GM19025 (cell line): ENCODE results near the gene CSTPP1.
"Not testable (repeated sequence)": the region's sequence is repeated elsewhere in the genome, so short reads cannot be mapped to it uniquely, and the experiment has no call there.

Experiments used
- ATAC-seq: cut with Tn5 transposase; IDR thresholded peaks from one replicate; pipeline ENCODE4 v1.9.1; 2021; ENCODE audit warnings: mild to moderate bottlenecking, low read depth, moderate library complexity; ENCODE audit not compliant: unreplicated experiment

Gene CSTPP1

DNA sequence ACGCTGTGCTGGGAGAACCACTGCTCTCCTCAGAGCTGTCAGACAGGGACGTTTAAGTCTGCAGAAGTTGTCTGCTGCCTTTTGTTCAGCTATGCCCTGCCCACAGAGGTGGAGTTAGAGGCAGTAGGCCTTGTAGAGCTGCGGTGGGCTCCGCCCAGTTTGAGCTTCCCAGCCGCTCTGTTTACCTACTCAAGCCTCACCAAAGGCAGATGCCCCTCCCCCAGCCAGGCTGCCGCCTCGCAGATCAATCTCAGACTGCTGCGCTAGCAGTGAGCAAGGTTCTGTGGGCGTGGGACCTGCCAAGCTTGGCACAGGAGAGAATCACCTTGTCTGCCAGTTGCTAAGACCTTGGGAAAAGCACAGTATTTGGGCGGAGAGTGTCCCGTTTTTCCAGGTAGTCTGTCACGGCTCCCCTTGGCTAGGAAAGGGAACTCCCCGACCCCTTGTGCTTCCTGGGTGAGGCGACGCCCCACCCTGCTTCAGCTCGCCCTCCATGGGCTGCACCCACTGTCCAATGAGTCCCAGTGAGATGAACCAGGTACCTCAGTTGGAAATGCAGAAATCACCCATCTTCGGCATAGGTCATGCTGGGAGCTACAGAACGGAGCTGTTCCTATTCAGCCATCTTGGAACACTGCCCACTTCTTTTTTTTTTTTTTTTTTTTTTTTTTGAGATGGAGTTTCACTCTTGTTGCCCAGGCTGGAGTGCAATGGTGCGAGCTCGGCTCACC is 182.6 kb downstream of the CSTPP1 start:
- ATAC-seq, result not testable (repeated sequence)

GRCh38 chr11:47121056-47121455 is 184.5 kb downstream of the CSTPP1 start:
- no peak for ATAC-seq

GRCh38 chr11:47121731-47122130 is 185.2 kb downstream of the CSTPP1 start:
- no peak for ATAC-seq

DNA sequence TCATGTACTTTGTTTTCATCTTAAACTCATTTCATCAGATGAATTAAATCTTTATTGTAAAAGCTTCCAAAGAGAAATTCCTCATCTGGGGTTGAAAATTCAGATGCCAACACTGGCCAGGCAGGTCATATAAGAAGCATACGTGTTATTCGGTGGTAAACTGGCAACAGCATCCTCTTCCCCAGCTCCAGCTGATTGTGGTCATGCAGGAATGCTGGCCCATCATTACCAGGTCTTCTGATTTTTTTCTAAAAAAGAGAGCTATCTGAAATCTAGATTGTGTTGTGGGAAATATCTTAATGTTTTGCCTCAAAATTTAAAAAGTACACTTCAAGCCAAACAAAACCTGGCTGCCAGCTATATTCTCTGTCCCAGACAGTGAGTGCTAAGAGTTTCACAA is 186.5 kb downstream of the CSTPP1 start:
- no peak for ATAC-seq

DNA sequence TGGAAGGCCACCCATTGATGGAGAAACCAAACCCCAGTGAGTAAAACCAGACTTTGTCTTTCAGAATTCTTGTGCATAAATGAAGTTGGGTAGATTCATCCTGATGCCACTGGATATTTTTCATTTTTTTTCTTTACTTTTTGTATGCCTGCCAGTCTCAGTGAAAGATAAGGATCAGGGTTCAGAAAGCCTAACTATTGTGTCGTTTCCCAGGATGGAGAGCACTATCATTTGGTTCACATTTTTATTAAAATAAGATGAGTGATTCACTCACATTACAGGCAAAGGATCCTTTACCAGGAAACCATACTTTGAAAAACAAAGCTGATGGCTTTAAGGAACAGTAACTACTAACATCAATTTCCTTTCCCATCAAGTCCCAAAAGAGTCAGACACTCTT is 188.1 kb downstream of the CSTPP1 start:
- no peak for ATAC-seq

- ATAC-seq, result no peak
Observed at GRCh38 chr11:47125083-47125482, 188.5 kb downstream of the CSTPP1 start.

- no peak for ATAC-seq
Observed at GRCh38 chr11:47127213-47127612, 190.7 kb downstream of the CSTPP1 start.

- ATAC-seq, result no peak
Observed at GRCh38 chr11:47130543-47130942, 194.0 kb downstream of the CSTPP1 start.

GRCh38 chr11:47131136-47131535 is 194.6 kb downstream of the CSTPP1 start:
- no peak for ATAC-seq

GRCh38 chr11:47132490-47132889 is 195.9 kb downstream of the CSTPP1 start:
- ATAC-seq, result no peak

DNA sequence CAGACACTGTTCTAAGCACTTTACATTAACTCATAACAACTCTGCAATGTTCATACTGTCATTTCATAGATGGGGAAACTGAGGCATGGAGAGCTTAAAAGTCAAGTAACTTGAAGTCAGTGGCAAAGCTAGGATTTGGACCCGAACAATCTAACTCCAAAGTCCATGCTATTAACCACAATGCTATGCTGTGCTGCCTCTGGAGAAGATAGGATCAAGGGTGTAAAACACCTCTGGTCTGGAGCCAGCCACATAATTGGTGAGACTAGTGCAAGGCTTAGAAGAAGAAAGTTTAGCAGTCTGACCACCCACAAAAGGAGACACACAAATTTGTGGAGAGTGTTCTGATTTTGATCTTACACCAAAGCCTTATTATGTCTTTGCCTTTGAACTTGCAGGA is 196.4 kb downstream of the CSTPP1 start:
- ATAC-seq, result no peak

- ATAC-seq, result no peak
Observed at GRCh38 chr11:47136327-47136726, 199.8 kb downstream of the CSTPP1 start.

GRCh38 chr11:47136921-47137320 is 200.4 kb downstream of the CSTPP1 start:
- ATAC-seq, result no peak

DNA sequence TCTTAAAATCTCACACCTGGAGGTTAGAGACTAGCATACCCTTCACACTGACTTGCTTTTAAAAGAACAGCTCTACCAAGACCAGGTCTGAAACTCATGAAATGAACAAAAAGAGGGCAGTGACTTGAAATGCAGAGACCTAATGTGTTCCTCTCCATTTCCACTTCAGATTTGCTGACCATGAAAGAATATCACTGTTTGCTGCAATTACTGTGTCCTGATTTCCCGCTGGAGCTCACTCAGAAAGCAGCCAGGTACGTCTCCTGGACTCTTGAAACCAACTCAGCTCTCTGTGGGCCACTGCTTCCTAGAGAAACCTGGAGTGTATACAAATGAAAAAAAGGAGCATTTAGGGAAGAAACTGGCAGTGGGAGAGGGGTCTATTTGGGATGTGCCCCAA is 200.9 kb downstream of the CSTPP1 start:
- no peak for ATAC-seq

DNA sequence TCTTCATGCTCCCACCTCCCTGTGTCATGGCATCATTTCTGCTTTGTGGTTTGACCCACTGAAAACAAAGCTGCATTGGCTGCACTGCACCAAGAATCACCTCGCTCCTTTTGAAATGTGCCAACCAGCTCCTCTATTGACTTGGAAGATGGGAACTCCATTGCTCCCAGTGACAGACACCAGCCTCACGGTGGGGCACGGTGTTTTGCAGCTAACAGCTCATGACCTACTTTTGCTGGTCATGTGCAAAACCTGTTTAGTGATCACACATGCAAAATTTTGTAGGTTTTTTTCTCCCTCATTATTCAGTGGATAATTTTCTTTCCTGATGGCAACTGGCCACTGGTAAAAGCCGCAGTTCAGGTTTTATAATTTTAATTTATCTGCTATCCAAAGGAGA is 203.3 kb downstream of the CSTPP1 start:
- ATAC-seq, result no peak

- ATAC-seq, result no peak
Observed at GRCh38 chr11:47143322-47143721, 206.8 kb downstream of the CSTPP1 start.

DNA sequence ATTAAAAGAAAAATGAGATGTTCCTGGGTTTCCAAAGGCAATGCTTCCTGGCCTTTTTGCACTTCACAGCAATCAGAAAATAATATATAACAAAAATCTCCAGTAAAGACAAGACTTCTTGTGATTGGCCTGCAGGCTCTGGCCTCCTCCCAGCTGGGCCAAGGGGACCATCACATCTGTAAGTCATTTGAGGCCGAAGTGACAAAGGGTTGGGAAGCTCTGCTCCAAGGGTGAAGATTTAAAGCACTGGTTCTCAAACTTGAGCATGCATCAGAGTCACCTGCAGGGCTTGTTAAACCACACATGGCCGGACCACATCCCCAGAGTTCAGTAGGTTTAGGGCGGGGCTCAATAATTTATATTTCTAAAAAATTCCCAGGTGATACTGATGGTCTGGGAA is 208.0 kb downstream of the CSTPP1 start:
- ATAC-seq, result no peak

- ATAC-seq, result no peak
Observed at GRCh38 chr11:47147250-47147649, 210.7 kb downstream of the CSTPP1 start.

DNA sequence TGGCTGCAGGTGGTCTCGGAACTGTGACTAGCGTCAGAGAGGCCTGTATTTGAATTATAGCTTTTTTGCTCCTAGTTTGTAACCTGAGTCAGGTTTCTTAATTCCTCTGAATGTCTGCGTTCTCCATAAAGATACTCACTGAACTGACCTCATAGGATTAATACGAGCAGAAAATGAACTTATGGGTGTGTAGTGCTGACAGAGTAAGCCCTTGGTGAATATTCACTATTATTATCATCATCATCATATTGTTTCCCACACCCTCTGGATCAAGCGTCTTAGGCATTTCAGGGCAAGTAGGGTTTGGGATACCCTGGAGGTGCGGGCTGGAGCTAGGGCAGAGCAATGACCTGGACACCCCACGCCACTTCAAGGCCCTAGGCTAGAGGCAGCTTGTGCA is 211.1 kb downstream of the CSTPP1 start:
- ATAC-seq, result no peak

GRCh38 chr11:47148270-47148669 is 211.7 kb downstream of the CSTPP1 start:
- no peak for ATAC-seq

DNA sequence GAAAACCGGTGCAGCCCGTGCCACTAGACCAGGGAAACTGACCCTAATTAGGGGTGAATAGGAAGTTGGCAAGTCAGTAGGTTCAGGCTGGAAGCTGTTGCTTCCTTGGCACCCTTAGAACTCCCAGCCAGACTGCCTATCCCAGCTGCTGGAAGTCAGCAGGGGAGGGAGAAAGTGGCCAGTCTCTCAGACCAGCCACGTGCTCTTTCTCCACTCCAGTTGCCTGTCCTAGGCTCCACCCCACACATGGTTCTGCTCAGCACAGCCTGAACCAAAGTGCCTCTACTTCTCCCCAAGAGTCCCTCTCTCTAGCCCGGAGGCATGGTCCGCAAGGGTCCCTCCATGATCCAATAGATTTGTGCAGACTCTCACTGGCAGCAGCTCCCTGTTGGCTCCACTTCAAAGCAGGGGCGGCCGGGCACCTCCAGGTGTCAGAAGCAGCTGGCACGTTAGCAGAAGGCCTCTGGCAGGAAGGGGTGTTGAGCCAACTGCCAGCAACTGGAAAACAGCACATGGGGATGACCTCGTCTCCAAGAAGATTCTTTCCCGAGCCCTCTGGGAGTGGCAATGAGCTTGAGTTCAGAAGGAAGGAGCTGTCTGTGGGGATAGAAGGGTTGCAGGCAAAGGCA is 212.5 kb downstream of the CSTPP1 start:
- ATAC-seq, result no peak

DNA sequence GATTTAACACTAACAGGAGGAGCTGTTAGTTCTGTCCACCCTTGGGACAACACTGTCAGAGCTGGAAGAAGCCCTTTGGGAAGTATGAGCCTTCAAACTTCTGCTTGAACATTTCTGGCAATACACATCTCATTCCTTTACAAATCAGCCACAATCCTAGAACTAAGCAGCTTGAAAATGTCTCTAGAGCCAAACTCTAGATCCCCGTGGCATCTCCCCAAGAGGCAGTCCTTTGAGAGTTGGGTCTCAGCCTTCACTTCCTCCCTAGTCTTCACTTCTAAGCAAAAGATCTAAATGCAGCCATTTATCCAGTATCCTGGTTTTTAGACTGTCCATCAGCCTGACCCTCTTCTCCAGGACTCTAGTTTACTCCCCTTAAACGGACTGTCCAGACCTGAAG is 213.2 kb downstream of the CSTPP1 start:
- no peak for ATAC-seq
